Measurements from ENCODE around the gene ESR2. TPM values are rescaled to one million over a fixed set of nuclear protein-coding genes. Genes with fewer than 3 reads are reported as not detected.
"Not testable (repeated sequence)": the region's sequence is repeated elsewhere in the genome, so short reads cannot be mapped to it uniquely, and the experiment has no call there.

The ESR2 gene
- total and polyA plus RNA-seq, 12 donors: 0.12 to 1.6 (median 0.73) TPM

DNA sequence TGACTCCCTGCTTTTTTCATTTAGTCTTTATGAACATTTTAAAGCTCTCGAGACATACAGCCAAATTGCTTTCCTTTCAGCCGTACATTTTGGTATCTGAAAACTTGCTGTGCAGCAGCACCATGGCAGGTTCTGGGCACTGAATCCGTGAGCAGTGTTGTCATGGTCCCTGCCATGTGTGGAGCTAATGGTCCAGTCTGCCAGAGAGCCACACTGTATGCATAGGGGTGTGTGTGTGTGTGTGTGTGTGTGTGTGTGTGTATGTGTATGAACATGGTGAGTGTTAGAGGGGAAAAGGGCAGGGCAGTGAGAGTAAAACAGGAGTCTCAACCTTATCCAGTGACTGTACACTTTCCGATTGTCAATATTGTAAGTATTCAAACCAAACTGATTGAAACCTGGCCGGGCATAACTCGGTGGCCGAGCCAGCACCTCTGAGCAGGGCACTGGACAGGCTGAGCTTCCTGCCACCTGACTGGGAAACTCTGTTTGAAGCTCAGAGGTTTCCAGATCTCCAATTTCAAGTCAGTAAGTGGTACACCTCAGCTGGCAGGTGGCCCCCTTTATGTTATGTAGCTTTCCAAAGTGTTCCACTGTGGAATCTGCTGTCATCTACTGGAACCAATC, 110.0 kb downstream of the ESR2 start:
- Histone ChIP-seq H3K27me3 (no peaks in the 10 kb centered on the region), H3K4me3 (no peak overlapping the region), H3K36me3 (peaks cover 0 to 74% (median 8%) of the 10 kb centered on the region in 9 donors), H3K9me3 (no peaks in the 10 kb centered on the region), H3K4me1 (no peaks in the 10 kb centered on the region), H3K27ac (no peak overlapping the region)
- DNase-seq: no peak
- no peak for TF ChIP-seq CTCF (IDR thresholded peaks at IDR 0.05)
- 96 to 97% methylated on average over 7 of the region's 7 CpGs for WGBS, 2 donors
- intact Hi-C loops (cut with DNase I): no loop called here
- no peak for ATAC-seq

GRCh38 chr14:64182908-64183307, 111.3 kb downstream of the ESR2 start:
- DNase-seq; H3K27me3 ChIP-seq; ATAC-seq; H3K9me3 ChIP-seq; H3K4me1 ChIP-seq; H3K4me3 ChIP-seq; intact Hi-C loops (cut with DNase I); H3K27ac ChIP-seq: not testable (repeated sequence)
- 97 to 99% methylated on average over 32 to 40 of the region's 40 CpGs for WGBS, 2 donors
- H3K36me3 ChIP-seq: peaks cover 0 to 74% (median 10%) of the 10 kb centered on the region in 9 donors

DNA sequence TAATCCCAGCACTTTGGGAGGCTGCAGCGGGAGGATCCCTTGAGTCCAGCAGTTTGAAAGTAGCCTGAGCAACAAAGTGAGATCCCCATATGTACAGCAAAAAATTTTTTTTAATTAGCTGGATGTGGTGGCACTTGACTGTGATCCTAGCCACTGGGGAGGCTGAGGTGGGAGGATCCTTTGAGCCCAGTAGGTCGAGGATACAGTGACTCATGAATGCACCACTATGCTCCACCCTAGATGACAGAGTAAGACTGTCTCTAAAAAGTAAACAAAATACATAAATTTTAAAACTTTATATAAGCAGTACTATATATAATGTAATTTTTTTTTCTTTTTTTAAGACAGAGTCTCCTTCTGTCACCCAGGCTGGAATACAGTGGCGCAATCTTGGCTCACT, 115.4 kb downstream of the ESR2 start:
- intact Hi-C loops (cut with DNase I): no loop called here
- H3K9me3 ChIP-seq: no peaks in the 10 kb centered on the region
- H3K27ac ChIP-seq: no peak overlapping the region
- H3K27me3 ChIP-seq: no peaks in the 10 kb centered on the region
- H3K36me3 ChIP-seq: peaks cover 0 to 78% (median 5%) of the 10 kb centered on the region in 9 donors
- no peak for TF ChIP-seq CTCF (IDR thresholded peaks at IDR 0.05)
- DNase-seq: no peak
- WGBS, 2 donors: 96 to 97% methylated on average over 3 of the region's 3 CpGs
- ATAC-seq: no peak
- H3K4me1 ChIP-seq: no peaks in the 10 kb centered on the region
- no peak overlapping the region for H3K4me3 ChIP-seq

- Histone ChIP-seq H3K27ac (no peak overlapping the region), H3K36me3 (peaks cover 0 to 97% (median 9%) of the 10 kb centered on the region in 9 donors), H3K27me3 (no peaks in the 10 kb centered on the region), H3K9me3 (no peaks in the 10 kb centered on the region), H3K4me3 (no peak overlapping the region), H3K4me1 (no peaks in the 10 kb centered on the region)
- no peak for DNase-seq
- 87 to 94% methylated on average over 2 of the region's 2 CpGs for WGBS, 2 donors
- TF ChIP-seq CTCF (IDR thresholded peaks at IDR 0.05): no peak
- ATAC-seq: no peak
- intact Hi-C loops (cut with DNase I): no loop called here
Observed at GRCh38 chr14:64176330-64176729, 117.8 kb downstream of the ESR2 start.
